22Rv1 (cell line): ENCODE results near the gene GPR50.

ENCODE experiments used
- H3K27ac ChIP-seq: fragments of 450-650 bp; 2 replicates; pipeline ENCODE4 v1.5.1; 2017
- ZFX ChIP-seq: fragments of 450-650 bp; IDR thresholded peaks from 2 replicates; pipeline ENCODE4 v1.6.1; 2017; ENCODE audit warnings: antibody characterized with exemption, borderline replicate concordance
- TF ChIP-seq, protein P1 (sequence below): fragments of 450-650 bp; IDR thresholded peaks from 2 replicates; pipeline ENCODE4 v1.5.1; 2017; ENCODE audit warnings: mild to moderate bottlenecking

GPR50 gene

DNA sequence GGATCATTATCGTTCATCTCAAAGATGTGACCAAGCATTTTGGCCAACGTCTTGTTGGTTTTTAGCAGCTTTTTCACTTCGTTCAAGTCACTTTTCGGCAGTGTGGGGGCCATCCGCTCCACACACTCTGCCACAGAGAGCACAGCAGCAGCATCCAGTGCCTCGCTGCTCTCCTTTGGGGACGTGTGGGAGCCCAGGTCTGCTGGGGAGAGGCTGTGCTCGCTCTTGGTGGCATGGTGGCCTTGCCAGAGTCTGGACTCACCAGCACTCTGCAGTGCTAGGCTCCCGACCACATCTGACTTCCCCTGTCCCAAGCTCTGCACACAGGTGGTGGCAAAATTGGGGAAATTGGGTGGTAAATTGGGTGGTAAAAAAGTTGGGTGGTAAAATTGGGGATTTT is 50.6 kb downstream of the GPR50 start:
- H3K27ac ChIP-seq = no peak overlapping the region
- no peak for TF ChIP-seq ZFX

DNA sequence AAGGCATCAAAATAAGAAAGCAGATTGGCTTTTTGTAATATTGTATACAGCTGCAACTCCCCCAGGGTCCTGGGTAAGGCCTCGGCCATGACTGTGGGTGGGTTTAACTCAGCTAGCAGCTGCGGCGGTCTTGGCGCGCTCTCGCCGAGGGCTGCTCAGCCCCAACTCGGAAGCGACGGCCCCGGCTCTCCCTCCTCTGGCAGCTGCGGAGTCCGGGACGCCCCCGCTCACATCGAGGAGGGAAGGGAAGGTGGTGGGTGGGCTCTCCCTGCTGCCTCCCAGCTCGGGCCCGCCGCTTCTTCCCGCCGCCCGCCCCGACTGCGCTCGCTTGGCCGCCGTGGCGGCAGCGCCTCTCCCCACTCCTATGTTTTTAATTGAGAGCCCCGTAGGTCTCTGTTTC is 51.2 kb downstream of the GPR50 start:
- no peak overlapping the region for H3K27ac ChIP-seq
- TF ChIP-seq ZFX = no peak
- TF ChIP-seq, protein P1, sequence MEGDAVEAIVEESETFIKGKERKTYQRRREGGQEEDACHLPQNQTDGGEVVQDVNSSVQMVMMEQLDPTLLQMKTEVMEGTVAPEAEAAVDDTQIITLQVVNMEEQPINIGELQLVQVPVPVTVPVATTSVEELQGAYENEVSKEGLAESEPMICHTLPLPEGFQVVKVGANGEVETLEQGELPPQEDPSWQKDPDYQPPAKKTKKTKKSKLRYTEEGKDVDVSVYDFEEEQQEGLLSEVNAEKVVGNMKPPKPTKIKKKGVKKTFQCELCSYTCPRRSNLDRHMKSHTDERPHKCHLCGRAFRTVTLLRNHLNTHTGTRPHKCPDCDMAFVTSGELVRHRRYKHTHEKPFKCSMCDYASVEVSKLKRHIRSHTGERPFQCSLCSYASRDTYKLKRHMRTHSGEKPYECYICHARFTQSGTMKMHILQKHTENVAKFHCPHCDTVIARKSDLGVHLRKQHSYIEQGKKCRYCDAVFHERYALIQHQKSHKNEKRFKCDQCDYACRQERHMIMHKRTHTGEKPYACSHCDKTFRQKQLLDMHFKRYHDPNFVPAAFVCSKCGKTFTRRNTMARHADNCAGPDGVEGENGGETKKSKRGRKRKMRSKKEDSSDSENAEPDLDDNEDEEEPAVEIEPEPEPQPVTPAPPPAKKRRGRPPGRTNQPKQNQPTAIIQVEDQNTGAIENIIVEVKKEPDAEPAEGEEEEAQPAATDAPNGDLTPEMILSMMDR = no peak

DNA sequence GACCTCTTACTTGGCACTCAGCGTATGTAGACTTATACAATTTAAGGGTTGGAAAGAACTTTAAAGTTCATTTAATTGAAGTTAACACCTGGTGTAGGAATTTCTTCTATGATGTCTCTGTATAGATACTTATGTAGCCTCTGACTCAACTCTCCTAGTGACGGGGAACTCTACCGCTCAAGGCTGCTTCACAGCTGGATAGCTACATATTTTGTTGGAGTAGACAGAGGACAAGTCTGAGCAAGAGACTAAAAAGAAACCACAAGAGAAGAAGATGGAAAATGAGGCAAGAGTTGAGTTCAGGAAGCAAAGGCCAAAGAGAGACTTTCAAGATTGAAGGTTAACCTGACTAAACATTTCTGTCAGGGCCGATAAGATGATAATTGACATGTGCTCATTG is 52.6 kb downstream of the GPR50 start:
- TF ChIP-seq, protein P1 = no peak
- no peak for TF ChIP-seq ZFX
- no peak overlapping the region for H3K27ac ChIP-seq
